VCaP (cell line): ENCODE results near the gene QRICH1.
A peak's percentile ranks its signal among the peaks of the same experiment; 100 is the strongest.

ENCODE experiments used
- H3K27ac ChIP-seq: fragments of 450-650 bp; 2 replicates; pipeline ENCODE4 v1.5.1; 2017
- CTCF ChIP-seq: fragments of 450-650 bp; conservative IDR thresholded peaks from 2 replicates; pipeline ENCODE4 v1.5.1; 2017; ENCODE audit warnings: mild to moderate bottlenecking, moderate library complexity

The QRICH1 gene

GRCh38 chr3:49015765-49016164, 78.1 kb downstream of the QRICH1 start:
- TF ChIP-seq CTCF, result no peak
- H3K27ac ChIP-seq, result peak overlapping the region; percentile 99

- no peak for TF ChIP-seq CTCF
- H3K27ac ChIP-seq, result no peak overlapping the region
Observed at GRCh38 chr3:49015072-49015471, 78.8 kb downstream of the QRICH1 start.

- no peak overlapping the region for H3K27ac ChIP-seq
- peak; percentile 83 for TF ChIP-seq CTCF
Observed at GRCh38 chr3:49013738-49014660, 79.9 kb downstream of the QRICH1 start.

- no peak for TF ChIP-seq CTCF
- 0 out of 2 replicates have a peak overlapping the region, but pooled peaks have one; percentile 32 for H3K27ac ChIP-seq
Observed at GRCh38 chr3:49013113-49013737, 80.6 kb downstream of the QRICH1 start.

GRCh38 chr3:49012441-49013017, 81.3 kb downstream of the QRICH1 start:
- TF ChIP-seq CTCF, result no peak
- H3K27ac ChIP-seq, result 0 out of 2 replicates have a peak overlapping the region, but pooled peaks have one; percentile 32

GRCh38 chr3:49009396-49009795, 84.5 kb downstream of the QRICH1 start:
- no peak overlapping the region for H3K27ac ChIP-seq
- TF ChIP-seq CTCF, result no peak

- peak overlapping the region; percentile 99 for H3K27ac ChIP-seq
Observed at GRCh38 chr3:49008627-49009026, 85.2 kb downstream of the QRICH1 start.
